Ecto neural progenitor cell (in vitro differentiated cells): ENCODE measurements around the gene BPTF.
"Not testable (repeated sequence)": the region's sequence is repeated elsewhere in the genome, so short reads cannot be mapped to it uniquely, and the experiment has no call there.

Experiments used
- DNase-seq: peaks from one replicate; pipeline ENCODE4 v3.0.0-alpha.2; 2018; ENCODE audit warnings: low spot score

The BPTF gene

DNA sequence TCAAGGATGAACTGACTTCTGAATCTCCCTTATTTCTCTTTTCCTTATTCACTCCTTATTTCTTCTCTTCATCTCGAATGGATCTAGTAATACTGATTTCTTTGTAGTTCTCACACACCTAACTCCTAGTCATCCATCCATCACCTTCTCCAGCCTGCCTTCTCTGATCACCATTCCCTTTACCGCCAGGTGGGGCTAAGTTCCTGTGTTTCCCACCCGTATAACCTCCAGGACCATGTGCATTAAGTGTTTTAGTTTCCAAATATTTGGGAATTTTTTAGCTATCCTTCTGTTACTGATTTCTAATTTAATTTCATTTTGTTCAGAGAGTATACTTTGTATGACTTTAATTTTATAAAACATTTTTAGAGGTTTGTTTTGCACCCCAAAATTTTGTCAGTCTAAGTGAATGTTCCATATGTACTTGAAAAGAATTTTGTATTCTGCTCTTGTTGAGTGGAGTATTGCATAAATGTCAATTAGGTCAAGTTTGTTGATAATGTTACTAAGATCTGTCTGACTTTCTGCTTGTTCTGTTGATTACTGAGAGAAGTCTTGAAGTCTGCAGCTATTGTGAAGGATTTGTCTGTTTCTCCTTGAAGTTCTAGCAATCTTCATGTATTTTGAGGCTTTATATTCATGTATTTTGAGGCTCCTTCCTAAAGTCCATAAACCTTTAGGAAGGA is 8.8 kb downstream of the BPTF start:
- no peak for DNase-seq

DNA sequence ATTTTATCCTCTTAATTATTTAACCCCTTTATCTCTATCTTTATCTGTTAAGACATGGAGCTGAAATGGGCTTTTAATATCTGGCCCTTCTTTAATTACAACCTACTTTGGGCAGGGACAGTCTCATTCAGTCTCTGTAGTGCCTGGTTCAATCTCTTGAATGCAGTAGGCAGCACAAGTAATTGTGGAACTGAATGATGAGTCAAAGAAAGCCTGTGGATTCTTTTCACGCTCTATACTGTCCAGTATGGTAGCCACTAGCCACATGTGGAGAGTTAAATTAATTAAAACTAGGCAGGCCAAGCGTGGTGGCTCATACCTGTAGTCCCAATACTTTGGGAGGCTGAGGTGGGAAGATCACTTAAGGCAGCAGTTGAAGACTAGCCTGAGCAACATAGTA is 9.3 kb downstream of the BPTF start:
- DNase-seq: no peak

DNA sequence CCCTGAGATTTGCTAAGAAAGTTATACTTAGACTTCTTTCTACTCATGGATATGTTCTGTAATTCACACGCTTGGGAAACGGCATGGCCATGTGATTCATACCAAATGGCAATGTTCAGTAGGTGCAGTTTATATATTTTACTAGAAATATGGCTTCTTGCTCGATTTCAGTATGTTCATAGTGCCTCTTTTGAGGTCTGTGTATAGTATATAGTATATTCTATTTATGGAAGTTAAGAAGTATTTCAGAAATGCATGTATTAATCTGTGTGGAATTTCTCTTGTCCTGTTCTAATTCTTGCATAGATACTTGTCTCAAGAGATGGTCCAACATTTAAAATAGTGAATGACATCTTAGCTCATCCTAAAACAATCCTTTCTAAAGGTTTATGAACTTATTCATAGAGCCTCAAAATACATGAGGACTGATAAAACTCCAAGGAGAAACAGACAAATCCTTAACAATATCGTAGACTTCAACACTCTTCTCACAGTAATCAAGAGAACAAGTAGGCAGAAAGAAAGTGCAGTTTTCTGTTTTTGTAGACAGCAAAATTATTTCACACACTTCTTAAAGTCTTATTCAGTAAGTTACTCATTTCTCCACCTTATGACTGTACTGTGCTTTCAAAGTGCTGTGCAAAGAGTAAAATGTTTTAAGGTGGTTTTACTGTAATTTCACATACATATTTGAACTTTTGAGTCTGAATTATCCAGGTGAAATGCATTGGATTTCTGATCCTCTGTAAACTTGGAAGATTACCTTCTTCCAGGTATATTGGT is 11.1 kb downstream of the BPTF start:
- no peak for DNase-seq

DNA sequence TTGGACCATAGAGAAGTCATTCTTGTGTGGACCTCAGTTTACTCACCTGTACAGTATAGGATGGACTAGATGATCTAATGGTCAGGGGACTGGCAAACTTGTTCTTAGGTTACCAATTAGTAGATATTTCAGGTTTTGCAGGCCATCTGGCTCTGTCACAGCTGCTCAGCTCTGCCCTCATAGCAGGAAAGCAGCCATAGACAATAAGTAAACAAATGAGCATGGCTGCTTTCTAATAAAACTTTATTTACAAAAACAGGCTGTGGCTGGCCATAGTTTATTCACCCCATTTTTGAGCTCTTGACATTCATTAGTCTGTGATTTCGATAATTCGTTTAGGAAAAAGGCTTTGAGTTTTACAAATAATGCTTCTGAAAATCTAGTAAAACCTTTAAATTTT is 12.7 kb downstream of the BPTF start:
- DNase-seq: no peak

DNA sequence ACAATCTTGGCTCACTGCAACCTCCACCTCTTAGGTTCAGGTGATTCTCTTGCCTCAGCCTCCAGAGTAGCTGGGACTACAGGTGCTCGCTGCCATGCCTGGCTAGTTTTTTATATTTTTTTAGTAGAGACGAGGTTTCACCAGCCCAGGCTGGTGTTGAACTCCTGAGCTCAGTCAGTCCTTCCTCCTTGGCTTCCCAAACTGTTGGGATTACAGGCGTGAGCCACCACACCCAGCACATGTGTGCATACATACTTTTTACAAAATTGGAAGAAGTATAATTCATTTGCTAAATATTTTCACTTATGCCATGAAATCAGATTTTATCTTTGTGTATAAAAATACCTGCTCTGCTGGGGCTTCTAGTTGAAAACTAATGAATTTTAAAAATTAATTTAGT is 13.2 kb downstream of the BPTF start:
- DNase-seq: no peak

DNA sequence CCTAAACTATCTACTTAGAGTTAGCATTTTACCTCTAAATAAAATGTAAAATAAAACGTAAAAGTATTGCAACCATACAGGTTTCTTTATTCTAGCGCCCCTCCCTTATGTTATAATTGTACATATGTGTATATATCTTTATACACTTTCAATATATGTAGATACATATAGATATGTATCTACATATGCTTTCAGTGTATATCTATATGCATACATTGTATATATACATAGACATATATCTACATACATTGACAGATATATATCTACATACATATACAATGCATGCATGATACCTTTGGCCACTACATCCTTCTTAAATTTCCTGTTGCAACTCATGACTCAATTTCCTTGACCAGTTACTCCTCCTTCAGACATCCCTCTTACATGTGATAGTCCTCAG is 16.7 kb downstream of the BPTF start:
- no peak for DNase-seq

DNA sequence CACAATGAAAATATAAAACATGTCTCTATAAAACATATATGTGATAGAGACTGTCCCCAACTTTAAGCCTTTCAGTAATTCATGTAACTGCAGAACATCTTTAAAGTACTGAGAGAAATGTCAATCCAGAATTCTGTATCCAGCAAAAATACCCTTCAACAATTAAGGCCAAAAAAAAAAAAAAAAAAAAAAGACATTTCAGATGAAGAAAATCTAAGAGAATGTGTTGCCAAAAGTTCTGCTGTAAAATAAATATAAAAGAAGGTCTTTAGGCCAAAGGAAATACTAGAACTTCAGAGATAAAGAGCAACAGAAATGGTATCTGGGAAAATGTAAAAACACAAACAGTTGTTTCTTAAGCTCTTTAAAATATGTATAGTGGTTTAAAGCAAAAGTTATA is 17.3 kb downstream of the BPTF start:
- no peak for DNase-seq

DNA sequence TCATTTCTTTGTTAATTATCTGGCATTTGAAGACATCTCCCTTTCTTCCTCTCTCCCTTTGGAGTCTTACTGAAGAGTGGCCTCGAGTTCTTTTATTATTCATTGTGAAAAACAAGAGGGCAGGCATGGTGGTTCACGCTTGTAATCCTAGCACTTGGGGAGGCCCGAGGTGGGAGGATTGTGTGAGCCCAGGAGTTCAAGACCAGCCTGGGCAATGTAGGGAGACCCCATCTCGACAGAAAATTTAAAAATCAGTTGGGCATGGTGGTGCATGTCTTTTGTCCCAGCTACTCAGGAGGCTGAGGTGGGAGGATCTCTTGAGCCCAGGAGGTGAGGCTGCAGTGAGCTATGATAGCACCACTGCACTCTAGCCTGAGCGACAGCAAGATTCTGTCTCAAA is 20.1 kb downstream of the BPTF start:
- DNase-seq: no peak

DNA sequence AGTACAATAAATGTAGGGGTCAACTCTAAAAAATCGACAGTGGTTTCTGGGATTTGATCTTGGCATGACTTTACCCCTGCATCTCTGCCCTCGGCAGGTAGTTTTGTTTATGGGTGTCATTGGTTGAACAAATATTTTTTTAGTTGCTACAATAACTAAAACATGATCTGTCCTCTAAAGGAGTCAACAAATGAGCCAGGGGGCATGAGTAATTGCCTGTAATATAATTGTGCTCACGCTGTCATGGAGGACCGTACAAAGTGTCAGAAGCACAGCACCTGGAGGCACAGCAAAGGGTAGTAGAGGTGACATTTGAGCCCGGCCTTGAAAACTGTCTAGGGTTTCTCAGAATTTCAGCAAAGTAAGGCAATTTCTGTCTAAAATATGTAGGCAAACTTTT is 22.9 kb downstream of the BPTF start:
- not testable (repeated sequence) for DNase-seq

DNA sequence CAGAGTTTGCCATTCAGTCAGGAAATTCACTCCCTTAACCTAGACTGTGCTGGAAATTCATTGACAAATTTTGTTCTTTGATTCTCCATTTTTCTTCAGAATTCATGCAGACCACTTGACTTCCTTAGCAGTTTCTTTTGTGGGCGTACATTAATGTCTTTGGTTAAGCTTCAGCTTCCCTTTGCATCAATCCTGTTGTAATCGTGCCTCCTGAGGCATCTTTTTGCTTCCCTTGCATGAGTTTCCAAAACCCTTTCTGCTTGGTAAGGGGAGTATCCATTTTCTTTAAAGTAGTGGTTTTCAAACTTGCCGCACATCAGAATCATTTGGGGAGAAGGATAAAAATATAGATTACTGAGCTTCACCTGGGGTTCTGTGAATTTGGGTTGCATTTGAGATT is 23.5 kb downstream of the BPTF start:
- not testable (repeated sequence) for DNase-seq

DNA sequence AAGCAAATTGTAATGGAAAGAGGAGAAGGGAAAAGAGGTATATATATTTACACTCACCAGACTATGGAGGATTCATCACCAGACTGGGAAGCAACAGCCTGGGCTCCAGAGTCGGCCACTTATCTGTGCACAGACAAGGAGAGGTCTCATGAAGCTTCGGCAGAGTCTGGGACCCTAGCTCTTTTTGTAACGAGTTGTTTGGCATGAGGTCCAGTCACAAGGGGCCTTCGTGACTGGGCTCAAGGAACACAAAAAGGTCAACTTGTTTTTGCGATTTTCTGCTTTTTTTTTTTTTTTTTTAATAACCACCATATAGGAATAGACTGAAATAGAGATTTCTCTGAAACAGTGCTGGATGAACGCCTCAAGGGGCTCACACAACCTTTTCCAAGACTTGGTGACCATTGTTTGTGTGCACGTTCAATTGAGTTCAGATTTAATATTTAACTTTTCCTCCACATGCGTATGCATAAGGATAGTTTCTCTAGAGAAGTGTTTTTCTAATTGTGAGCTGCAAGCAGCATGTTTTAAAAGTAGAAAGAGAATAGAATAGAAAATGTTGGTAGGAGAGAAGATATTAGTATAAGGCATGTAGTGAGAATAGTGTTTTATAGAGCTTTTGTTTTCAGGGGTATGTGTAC is 25.8 kb downstream of the BPTF start:
- no peak for DNase-seq

DNA sequence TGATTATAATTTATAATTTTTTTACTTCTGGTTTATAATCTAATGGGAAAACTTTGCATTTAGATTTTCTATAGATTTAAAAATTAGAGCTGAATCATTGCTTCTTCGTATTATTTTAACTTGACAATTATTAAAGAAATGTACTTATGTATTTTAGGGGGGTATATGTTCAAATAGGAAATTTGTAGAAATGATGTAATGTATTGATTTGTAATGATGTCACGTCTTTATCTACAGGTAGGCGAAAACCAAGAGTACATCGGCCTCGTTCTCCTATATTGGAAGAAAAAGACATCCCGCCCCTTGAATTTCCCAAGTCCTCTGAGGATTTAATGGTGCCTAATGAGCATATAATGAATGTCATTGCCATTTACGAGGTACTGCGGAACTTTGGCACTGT is 28.4 kb downstream of the BPTF start:
- DNase-seq: no peak

DNA sequence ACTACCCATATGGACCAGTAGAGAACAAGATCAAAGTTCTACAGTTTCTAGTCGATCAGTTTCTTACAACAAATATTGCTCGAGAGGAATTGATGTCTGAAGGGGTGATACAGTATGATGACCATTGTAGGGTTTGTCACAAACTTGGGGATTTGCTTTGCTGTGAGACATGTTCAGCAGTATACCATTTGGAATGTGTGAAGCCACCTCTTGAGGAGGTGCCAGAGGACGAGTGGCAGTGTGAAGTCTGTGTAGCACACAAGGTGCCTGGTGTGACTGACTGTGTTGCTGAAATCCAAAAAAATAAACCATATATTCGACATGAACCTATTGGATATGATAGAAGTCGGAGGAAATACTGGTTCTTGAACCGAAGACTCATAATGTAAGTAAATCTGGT is 29.1 kb downstream of the BPTF start:
- DNase-seq: no peak

DNA sequence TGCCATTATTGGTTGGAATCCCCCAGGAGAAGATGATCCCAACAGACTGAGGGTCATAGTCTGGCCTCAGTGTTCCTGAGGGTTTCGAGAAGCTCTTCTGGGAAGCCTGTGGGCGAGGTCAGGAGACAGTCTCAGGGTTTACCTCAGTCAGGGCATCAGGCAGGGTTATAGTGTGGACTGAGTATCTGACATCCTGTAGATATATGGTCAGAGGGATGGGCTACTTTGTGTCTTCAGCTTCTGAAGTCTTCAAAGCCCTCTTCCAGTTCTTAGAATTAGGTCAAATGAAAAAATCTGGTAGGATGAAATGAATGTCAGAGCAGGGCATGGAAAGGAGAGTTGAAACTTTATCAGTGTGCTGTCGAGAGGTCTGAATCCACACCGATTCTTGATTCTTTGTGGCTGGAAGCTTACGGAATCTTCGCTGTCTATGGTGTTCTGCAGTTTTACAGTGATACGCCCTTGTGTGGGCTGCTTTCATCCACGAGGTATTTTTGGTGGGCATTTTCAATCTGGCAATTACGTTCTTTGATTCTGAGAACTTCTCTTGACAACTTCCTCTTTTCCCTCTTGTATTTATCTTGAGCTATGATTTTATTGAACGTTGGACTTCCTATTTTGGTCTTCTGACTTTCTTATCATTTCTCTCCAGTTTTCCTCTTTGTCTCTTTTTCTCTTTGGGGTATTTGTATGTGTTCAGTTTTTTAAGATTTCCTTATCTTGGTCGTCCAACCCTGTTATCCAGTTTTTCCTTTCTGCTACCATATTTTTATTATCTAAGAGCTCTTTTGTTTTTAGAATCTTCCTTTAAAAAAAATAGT is 30.4 kb downstream of the BPTF start:
- DNase-seq: no peak

DNA sequence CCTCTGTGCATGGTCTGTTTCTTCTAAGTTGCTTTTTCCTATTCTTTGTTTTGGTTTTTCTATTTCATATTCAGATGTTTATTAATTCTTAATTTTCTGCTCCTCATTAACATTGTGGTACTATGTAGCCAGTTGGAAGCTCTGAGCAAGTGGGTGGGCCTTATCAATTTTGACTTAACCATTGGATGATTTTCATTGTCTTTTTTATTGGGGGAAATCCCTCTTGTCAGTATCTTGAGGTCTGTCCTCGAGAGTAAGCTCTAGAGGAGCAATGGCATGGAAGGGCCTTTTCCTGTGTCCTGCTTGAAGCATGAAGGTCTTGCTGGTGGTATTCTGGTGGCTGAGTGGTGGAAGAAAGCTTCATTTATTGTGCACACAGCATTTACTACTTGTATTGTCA is 31.1 kb downstream of the BPTF start:
- DNase-seq: not testable (repeated sequence)

DNA sequence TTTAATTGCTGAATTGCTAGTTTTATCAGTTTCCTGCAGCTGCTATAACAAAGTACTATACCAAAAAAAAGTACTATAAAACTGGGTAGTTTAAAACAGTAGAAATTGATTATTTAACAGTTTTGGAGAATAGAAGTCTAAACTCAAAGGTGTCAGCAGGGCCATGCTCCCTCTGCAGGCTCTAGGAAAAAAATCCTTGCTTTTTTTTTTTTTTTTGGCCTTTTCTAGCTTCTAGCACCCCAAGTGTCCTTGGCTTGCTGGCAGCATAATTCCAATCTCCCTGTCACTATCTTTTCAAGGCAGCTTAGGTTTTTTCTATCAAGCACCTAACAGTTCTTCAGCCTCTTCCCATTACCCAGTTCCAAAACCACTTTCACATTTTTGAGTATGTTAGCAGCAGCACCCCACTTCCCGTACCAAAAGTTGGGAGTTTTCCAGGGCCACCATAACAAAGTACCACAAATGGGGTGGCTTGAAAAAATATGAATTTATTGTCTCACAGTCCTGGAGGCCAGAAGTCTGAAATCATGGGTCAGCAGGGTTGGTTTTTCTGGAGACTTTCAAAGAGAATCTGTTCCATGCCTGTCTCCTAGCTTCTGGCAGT is 37.4 kb downstream of the BPTF start:
- DNase-seq: no peak

DNA sequence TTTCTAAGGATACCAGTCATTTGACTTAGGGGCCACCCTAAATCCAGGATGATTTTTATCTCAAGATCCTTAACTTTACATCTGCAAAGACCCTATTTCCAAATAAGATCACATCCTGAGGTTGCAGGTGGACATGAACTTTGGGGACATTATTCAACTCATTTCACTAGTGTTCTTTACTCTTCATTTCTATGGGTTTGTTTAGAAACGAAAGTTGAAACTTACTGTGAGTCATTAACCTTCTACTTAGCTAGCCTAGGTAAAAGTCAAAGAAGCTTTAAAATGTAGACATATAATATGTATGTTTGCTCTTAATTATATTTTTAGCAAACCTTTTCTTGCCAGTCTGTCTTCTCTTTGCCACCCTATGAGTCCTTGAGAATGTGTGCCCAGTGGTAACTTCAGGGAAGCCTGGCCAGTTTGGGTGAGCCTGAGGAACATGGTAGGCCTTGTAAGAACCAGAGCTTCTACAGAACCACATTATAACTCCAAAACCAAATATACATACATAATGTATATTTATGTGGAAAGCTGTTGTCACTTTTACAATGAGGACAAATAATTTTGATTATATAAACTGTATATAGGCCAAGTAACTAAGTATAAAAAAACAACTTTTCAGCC is 38.4 kb downstream of the BPTF start:
- no peak for DNase-seq

DNA sequence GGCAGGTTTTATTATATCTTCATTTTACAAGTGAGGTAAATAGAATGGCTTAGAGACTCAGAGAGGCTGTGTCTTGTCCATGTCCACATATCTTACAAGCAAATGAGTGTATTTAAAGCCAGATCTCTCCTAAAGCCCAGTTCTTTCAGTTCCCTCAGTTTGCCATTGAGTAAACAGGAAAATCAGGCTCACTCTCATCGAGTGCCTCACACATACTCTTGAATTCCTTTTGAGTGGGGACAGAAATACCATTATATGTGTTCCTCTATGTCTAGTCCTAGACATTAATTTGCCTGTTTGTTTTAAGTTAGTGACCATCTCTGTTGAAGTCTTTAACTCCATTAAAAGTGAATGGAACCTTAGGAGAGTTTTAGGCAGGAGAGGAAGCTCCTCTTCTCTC is 40.1 kb downstream of the BPTF start:
- DNase-seq: no peak

DNA sequence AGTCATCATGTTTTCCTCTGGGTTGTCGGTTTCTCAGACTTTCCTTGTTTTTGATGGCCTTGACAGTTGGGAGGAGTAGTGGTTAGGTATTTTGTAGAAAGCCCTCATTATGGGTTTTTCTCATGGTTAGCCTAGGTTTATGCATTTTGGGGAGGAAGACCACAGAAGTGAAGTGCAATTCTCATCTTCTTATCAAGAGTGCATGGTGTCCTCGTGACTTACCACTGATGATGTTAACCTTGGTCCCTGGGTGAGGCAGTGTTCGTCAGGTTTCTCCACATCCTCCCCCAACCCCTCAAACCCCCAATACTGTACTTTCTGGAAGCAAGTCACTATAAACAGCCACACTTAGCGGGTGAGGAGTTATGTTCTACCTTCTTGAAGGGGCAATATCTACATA is 42.3 kb downstream of the BPTF start:
- DNase-seq: no peak

DNA sequence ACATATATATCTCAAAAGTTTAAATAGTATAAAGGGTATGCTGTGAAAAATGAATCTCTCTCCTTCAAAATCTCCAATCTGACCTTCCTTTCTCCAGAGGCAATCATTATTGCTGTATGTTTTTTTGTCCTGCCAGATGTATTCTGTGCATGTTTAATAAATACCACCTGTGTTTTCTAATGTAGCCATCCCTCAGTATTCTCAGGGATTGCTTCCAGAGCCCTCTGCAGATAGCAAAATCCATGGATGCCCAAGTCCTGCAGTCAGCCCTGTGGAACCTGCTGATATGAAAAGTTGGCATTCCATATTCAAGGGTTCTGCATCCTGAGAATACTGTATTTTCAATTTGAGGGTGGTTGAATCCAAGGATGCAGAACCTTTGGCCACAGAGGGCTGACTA is 42.9 kb downstream of the BPTF start:
- no peak for DNase-seq

DNA sequence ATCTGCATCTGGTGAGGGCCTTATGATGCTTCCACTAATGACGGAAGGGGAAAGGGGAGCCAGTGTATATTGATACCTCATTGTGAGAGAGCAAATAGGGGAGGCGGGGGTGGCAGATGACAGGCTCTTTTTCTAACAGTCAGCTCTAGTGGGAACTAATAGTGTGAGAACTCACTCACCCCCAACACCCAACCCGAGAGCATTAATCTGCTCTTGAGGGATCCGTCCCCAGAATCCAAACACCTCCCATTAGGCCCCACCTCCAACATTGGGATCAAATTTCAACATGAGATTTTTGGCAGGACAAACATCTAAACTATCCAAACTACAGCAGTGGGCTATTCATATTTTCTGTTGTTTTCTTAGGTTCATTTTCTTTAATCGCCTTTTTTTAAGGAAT is 54.4 kb downstream of the BPTF start:
- no peak for DNase-seq

DNA sequence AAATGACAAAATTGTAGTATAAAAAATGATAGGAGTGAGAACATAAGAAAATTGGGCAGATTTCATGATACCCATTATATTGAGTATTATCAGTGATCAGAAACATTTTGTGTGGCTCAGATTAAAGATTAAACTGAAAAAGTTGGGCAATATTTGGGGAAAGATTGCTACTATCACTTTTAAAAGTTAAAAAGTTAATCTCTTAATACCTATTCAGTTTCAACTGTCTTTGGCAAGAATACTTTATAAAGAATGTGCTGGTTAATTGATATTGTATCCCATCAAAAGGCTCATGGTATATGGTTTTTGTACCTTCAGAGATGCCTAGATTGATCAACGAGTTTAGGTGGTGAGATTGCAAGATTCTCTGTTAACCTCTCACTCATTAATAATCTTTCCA is 55.8 kb downstream of the BPTF start:
- DNase-seq: no peak
